ENCODE results near the gene C1orf232. TPM values are rescaled to one million over a fixed set of nuclear protein-coding genes. Genes with fewer than 3 reads are reported as not detected.

The C1orf232 gene
- total and polyA plus RNA-seq, 3 donors from 2014 or later, result not detected

GRCh38 chr1:26127235-26128163 lies 41.3 kb downstream of the C1orf232 start:
- Histone ChIP-seq H3K27ac (no peak overlapping the region), H3K4me3 (no peak overlapping the region), H3K9me3 (no peaks in the 10 kb centered on the region), H3K4me1 (no peaks in the 10 kb centered on the region), H3K36me3 (ENCODE audit: low read depth, missing control alignments) (no peaks in the 10 kb centered on the region), H3K27me3 (no peaks in the 10 kb centered on the region)
- 58 to 63% methylated on average over 13 of the region's 13 CpGs for WGBS, 2 donors
- TF ChIP-seq CTCF (IDR thresholded peaks at IDR 0.05) (no peak), POLR2A (IDR thresholded peaks at IDR 0.05) (no peak)
- no peak for DNase-seq
- intact Hi-C loops (cut with DNase I; ENCODE audit: low total_unique reads), result no loop called here

- no peaks in the 10 kb centered on the region for H3K27me3 ChIP-seq
- H3K36me3 ChIP-seq (ENCODE audit: low read depth, missing control alignments), result no peaks in the 10 kb centered on the region
- intact Hi-C loops (cut with DNase I; ENCODE audit: low total_unique reads), result no loop called here
- H3K9me3 ChIP-seq, result no peaks in the 10 kb centered on the region
- WGBS, 2 donors, result 71 to 75% methylated on average over 9 of the region's 9 CpGs
- H3K4me1 ChIP-seq, result no peaks in the 10 kb centered on the region
- H3K4me3 ChIP-seq, result no peak overlapping the region
- TF ChIP-seq CTCF (IDR thresholded peaks at IDR 0.05), result no peak
- TF ChIP-seq POLR2A (IDR thresholded peaks at IDR 0.05), result no peak
- no peak for DNase-seq
- no peak overlapping the region for H3K27ac ChIP-seq
Measured at GRCh38 chr1:26126321-26127084, 42.3 kb downstream of the C1orf232 start.

GRCh38 chr1:26125946-26126320 lies 42.8 kb downstream of the C1orf232 start:
- Histone ChIP-seq H3K27ac (no peak overlapping the region), H3K4me3 (no peak overlapping the region), H3K36me3 (ENCODE audit: low read depth, missing control alignments) (no peaks in the 10 kb centered on the region), H3K27me3 (no peaks in the 10 kb centered on the region), H3K9me3 (no peaks in the 10 kb centered on the region), H3K4me1 (no peaks in the 10 kb centered on the region)
- TF ChIP-seq CTCF (IDR thresholded peaks at IDR 0.05) (no peak), POLR2A (IDR thresholded peaks at IDR 0.05) (no peak)
- no peak for DNase-seq
- intact Hi-C loops (cut with DNase I; ENCODE audit: low total_unique reads), result no loop called here
- WGBS, 2 donors, result 71 to 86% methylated on average over 1 of the region's 1 CpG

- no peak for DNase-seq
- TF ChIP-seq CTCF (IDR thresholded peaks at IDR 0.05) (no peak), POLR2A (IDR thresholded peaks at IDR 0.05) (no peak)
- H3K36me3 ChIP-seq (ENCODE audit: low read depth, missing control alignments), result no peaks in the 10 kb centered on the region
- intact Hi-C loops (cut with DNase I; ENCODE audit: low total_unique reads), result no loop called here
- no peak overlapping the region for H3K4me3 ChIP-seq
- no peaks in the 10 kb centered on the region for H3K4me1 ChIP-seq
- no peaks in the 10 kb centered on the region for H3K27me3 ChIP-seq
- H3K27ac ChIP-seq, result no peak overlapping the region
- no peaks in the 10 kb centered on the region for H3K9me3 ChIP-seq
Measured at GRCh38 chr1:26125382-26125781, 43.4 kb downstream of the C1orf232 start.

All from testis (tissue), 3 donors.